Astrocyte of the hippocampus (primary cell): ENCODE results near the gene SNF8.
"Not testable (repeated sequence)": the region's sequence is repeated elsewhere in the genome, so short reads cannot be mapped to it uniquely, and the experiment has no call there.

Experiments used
- DNase-seq: peaks from one replicate; pipeline ENCODE4 v3.0.0; 2011; ENCODE audit warnings: low read depth, low spot score

The SNF8 gene

GRCh38 chr17:48944515-48945260 lies at the start of gene SNF8:
TSS of gene SNF8 (minus strand) at chr17:48944842. CDS start at chr17:48944734, 108 bp downstream.
- DNase-seq = peak; percentile 97

- DNase-seq = no peak
These were observed 49.3 kb upstream of the SNF8 start for GRCh38 chr17:48993951-48994350.

GRCh38 chr17:48993305-48993704 lies 48.7 kb upstream of the SNF8 start:
- DNase-seq = no peak

- DNase-seq = no peak
These were observed 47.8 kb upstream of the SNF8 start for GRCh38 chr17:48992444-48992843.

- no peak for DNase-seq
These were observed 46.3 kb upstream of the SNF8 start for GRCh38 chr17:48990882-48991357.

DNA sequence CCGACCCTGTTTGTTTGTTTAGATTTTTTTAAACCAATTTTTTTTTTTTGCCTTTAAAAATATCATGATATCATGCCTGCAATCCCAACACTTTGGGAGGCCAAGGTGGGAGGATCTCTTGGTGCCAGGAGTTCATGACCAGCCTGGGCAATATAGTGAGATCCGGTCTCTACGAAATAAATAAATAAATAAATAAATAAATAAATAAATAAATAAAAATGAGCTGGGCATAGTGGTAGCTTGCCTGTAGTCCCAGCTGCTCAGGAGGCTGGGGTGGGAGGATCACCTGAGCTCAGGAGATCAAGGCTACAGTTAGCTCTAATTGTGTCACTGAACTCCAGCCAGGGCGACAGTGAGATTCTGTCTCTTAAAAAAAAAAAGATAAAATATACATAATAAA lies 44.5 kb upstream of the SNF8 start:
- no peak for DNase-seq

- DNase-seq = no peak
These were observed 41.0 kb upstream of the SNF8 start for GRCh38 chr17:48985436-48986245.

DNA sequence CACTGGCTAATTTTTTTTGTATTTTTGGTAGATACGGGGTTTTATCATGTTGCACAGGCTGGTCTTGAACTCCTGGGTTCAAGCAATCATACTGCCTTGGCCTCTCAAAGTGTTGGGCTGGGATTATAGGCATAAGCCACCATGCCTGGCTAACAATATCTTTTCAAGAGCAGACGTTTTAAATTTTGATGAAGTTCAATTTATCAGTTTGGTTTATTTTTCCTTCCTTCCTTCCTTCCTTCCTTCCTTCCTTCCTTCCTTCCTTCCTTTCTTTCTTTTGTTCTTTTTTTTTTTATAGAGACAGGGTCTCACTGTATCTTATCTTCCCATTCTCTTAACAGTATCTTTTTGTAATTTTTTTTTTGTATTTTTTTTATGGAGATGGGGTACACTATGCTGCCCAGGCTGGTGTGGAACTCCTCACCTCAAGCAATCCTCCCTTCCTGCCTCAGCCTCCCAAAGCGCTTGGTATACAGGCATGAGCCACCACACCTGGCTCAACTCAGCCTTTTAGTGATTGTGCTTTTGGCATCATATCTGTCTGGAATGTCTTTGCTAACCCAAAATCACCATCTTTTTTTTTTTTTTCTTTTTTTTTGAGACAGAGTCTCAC lies 37.4 kb upstream of the SNF8 start:
- no peak for DNase-seq

DNA sequence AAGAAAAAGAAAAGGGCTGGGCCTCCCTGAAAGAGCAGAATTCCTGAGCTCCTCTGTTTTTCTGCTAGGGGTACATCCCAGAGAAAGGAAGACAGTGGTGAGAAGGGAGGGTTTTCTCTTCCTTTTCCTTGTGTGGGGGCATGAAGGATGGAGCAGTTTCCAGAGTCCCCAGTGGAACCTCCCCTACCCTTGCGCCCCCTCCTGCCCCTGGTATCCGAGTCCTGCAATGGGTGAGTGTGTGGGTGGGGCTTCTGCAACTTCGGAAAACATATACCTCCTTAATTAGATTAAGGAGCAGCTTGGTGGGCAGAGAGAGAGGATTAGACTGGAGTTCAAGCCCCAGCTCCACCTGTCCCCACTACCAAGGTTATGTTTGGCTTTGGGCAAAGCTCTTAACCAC lies 29.2 kb upstream of the SNF8 start:
- no peak for DNase-seq

GRCh38 chr17:48972749-48973097 lies 28.1 kb upstream of the SNF8 start:
- DNase-seq = no peak

GRCh38 chr17:48970865-48971687 lies 26.4 kb upstream of the SNF8 start:
- DNase-seq = no peak

DNA sequence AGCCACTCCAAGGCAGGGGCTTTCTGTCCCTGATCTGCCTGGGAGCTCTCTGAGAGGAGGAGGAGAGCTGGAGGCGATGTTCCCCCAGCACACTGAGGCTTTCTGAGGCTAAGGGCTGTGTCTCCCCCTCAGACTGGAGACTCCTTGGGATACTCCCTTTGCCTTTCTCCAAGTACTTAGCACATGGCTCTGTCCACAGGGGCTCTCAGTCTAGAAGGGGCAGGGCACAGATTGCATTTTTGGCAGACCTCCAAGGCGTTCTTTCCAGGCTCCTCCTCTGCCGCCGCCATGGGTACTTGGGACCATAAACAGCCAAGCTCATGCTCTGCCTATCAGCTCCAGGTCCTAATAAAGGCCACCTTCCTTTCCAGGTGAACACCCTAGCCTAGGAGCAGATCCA lies 25.6 kb upstream of the SNF8 start:
- DNase-seq = no peak

DNA sequence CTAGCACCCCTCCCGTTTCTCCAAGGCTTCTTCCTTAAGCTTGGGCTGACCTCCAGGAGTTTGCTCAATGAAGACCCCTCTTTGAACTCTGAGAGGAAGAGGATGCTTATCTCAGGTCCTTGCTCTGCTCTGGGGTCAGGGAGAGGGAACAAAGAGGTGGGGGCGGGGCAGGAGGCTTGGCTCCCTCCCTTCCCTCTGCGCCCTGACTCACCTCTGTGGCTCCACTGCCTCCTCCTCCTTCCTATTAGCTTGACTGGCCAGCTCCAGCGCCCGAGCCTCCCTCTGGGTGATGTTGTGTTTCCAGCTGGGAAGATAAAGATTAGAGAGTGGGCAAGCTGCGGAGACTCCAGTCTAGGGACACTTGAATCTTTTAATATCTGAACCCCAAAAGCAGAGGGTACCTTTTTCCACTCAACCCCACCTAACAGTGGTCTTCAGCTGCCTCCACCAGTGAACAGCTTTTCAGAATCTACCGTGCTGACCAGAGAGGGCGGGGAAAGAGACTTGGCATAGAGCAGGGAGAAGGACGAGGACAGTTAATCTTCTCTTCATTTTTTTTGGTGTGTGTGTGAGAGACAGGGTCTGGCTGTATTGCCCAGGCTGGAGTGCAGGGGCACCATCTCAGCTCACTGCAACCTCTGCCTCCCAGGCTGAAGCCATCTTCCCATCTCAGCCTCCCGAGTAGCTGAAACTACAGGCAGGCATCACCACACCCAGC lies 17.0 kb upstream of the SNF8 start:
- peak; percentile 81 for DNase-seq

GRCh38 chr17:48960834-48961515 lies 16.3 kb upstream of the SNF8 start:
- DNase-seq = no peak

DNA sequence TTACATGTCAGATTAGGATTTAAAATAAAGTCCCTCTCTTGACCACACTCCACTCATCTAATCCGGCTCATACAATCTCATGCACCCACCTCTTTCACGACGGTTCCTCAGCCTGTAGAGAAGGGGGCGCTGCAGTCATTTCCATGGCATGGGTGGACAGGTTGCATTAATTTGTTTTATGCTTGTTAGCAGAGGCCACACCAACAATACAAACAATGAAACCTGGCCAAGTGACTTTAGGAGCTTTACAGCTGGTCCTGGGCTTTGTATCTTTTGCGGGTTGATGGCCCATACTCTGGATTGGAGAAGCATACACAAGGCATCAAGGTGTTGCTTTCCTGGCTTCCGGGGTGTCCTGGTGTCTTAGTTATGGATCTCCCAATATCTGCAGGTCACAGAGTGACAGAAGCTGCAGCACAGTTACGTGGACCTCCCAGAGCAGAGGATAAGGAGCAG lies 9.7 kb upstream of the SNF8 start:
- DNase-seq = peak; percentile 62

- no peak for DNase-seq
These were observed 8.3 kb upstream of the SNF8 start for GRCh38 chr17:48952904-48953303.

GRCh38 chr17:48951572-48951971 lies 6.9 kb upstream of the SNF8 start:
- no peak for DNase-seq

- DNase-seq = not testable (repeated sequence)
These were observed 614 bp upstream of the SNF8 start for GRCh38 chr17:48945261-48945651.

GRCh38 chr17:48933035-48933434 lies 11.6 kb downstream of the SNF8 start:
- DNase-seq = no peak

GRCh38 chr17:48930435-48930873 lies 14.2 kb downstream of the SNF8 start:
- DNase-seq = no peak
